Body of pancreas (tissue), 4 donors: ENCODE measurements around the gene C5AR1.

Source experiments
- POLR2A ChIP-seq, 3 donors: fragments of 450-650 bp; IDR thresholded peaks; one replicate each; pipeline ENCODE4 v1.6.1; 2016; ENCODE audit warnings: antibody characterized with exemption in 3 of 3, mild to moderate bottlenecking in 2 of 3
- TF ChIP-seq, protein P1 (sequence below), 7 experiments: fragments of 450-650 bp in 4 of 7; fragments of 200-600 bp in 3 of 7; sonication (generic) in 3 of 7; IDR thresholded peaks; one replicate each; pipeline ENCODE4 v1.5.1; 2016 to 2019; ENCODE audit warnings: antibody characterized with exemption in 7 of 7

DNA sequence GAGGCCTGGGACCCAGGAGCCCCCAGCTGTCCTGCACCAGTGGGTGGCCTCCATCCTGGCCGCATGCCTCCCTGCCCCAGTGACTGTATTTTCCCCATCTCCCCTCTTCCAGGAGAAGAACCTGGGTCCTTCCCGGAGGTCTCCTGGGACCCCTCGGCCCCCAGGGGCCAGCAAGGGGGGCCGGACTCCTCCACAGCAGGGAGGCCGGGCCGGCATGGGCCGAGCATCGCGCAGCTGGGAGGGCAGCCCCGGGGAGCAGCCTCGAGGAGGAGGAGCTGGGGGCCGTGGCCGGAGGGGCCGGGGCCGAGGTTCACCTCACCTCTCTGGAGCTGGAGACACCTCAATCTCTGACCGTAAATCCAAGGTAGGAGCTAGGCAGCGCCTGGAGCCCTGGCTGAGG lies 49.2 kb upstream of the C5AR1 start:
- TF ChIP-seq, protein P1, sequence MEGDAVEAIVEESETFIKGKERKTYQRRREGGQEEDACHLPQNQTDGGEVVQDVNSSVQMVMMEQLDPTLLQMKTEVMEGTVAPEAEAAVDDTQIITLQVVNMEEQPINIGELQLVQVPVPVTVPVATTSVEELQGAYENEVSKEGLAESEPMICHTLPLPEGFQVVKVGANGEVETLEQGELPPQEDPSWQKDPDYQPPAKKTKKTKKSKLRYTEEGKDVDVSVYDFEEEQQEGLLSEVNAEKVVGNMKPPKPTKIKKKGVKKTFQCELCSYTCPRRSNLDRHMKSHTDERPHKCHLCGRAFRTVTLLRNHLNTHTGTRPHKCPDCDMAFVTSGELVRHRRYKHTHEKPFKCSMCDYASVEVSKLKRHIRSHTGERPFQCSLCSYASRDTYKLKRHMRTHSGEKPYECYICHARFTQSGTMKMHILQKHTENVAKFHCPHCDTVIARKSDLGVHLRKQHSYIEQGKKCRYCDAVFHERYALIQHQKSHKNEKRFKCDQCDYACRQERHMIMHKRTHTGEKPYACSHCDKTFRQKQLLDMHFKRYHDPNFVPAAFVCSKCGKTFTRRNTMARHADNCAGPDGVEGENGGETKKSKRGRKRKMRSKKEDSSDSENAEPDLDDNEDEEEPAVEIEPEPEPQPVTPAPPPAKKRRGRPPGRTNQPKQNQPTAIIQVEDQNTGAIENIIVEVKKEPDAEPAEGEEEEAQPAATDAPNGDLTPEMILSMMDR (IDR thresholded peaks at IDR 0.05) = no peak
- no peak for TF ChIP-seq POLR2A (IDR thresholded peaks at IDR 0.05)
